ELF-1 (cell line): ENCODE measurements around the gene TSC22D4.

Experiments used
- DNase-seq: peaks from one replicate; pipeline ENCODE4 v3.0.0-alpha.2; 2016; ENCODE audit warnings: low read depth, low spot score

The TSC22D4 gene

DNA sequence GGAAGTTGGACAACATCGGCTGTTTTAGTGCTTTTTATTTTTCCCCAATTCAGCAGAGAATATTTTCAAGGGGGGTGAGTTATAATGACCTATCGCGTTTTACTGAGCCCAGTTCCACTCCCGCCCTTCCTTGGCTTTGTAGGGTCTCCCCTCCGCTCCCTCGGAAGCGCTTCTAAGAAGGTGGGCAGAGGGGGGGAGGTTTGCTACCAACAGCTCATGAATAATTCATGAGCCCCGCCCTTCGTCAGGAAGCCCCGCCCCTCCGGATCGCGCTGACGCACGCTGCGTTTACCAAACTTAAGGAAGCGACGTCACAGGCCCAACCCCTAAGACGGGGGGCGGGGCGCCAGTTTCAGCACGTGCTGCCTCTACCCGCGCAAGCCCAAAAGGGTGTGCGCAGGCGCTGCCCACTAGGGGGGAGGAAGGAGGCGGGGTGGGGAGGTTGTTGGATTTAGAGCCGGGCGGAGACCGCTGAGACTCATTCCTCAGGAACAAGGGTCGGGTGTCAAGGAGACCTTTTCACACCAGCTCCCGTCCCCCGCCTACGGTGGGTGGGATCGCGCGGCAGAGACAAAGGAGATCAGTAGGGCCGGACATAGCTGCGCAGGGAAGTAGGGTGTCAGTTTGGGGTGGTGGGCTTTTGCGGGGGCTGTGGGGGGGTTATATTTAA, 49.9 kb downstream of the TSC22D4 start:
- peak; percentile 100 for DNase-seq

DNA sequence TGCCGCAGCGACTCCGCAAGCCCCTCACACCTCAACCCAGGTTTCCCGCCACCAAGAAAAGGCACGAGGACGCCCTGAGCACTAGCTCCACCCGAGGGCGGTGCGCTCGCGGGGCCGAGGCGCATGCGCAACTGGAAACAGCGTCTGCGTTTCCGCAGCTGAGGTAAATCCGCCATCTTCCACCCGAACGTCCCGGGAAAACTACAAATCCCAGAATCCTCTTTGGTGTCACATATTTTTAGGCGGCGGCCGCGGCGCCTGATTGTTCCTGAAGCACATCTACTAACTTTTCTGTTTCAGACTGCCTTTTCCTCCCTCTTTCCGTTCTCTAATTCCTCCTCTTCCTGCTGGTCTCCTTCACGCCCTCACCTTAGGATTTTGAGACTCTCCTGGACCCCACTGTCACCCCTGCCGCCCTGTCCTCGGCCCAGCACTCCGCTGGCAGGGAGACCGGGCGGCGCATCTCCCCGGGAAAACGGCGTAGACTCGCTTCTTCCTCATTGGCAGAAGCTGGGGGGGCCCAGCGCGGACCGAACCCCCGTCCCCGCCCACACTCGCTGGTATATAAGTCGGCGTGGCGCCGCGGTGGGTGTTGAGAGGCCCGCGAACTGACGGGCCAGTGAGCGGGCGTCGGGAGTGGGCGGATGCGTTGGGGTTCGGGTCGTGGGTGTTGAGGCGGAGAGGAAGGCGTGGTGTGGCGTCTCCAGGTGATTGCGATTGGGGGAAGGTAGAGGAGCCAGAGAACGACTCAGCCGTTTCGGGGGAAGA, 50.6 kb downstream of the TSC22D4 start, which contains the start of gene ZCWPW1:
ZCWPW1 (minus strand) TSS at position 505 of the 768 bp plus-strand sequence. CDS start 8,054 bp downstream, outside the sequence.
- DNase-seq: peak; percentile 97

DNA sequence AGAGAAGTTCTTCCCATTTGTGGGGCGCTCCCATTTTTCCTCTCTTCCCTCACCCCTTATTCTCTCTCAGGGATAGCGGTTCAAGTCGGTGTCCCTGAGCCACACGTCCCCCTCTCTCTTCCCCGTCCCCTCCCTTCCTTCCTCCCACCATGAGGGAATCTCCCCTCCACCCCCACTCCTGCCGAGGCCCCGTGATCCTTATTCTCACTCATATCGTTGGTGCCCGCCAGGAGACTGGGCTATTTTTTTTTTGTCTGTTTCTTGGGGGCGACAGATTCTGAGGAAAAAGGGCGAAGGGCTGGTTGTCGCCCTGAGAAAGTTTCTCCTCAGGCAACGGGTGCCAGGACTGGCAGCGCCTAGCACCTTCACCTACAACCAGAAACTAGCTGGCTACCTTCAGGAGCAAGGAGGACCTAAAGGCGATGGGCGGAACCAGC, 51.2 kb downstream of the TSC22D4 start:
- DNase-seq: no peak

DNA sequence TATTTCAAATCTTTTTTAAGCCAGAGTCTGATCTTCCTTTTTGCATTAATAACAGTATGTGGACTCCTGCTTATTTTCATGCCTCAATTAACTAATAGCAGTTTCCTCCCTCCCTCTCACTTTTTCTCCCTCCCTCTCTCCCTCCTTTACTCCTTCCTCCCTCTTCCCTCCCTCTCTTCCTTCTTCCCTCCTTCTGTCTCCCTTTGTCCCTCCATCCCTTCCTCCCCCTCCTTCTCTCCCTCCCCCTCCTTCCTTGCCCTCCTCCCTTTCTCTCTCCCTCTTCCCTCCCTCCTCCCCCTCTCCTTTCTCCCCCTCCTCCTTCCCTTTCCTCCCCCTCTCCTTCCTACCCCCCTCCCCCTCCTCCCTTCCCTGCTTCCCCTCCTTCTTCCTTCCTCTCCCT, 52.5 kb downstream of the TSC22D4 start:
- DNase-seq: no peak

- no peak for DNase-seq
Measured at GRCh38 chr7:100425347-100425746, 53.7 kb downstream of the TSC22D4 start.

DNA sequence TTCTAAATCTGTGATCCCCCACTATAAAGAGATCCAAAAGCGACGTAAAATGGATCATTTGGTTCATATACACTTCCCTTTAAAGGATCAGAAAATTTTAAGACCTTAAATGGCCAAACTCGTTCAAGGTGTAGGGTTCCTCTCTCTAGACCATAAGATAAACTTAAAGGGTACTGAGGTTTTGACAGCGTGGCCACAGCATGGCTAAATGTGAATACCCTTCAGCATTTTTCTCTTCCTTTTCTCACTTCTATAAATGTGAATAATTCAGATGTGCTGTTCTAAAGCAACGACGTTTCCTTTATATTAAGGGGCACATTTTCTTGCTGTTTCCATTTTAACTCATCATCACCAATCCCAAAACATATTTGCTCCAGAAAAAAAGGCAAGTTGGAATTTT, 55.7 kb downstream of the TSC22D4 start:
- no peak for DNase-seq

DNA sequence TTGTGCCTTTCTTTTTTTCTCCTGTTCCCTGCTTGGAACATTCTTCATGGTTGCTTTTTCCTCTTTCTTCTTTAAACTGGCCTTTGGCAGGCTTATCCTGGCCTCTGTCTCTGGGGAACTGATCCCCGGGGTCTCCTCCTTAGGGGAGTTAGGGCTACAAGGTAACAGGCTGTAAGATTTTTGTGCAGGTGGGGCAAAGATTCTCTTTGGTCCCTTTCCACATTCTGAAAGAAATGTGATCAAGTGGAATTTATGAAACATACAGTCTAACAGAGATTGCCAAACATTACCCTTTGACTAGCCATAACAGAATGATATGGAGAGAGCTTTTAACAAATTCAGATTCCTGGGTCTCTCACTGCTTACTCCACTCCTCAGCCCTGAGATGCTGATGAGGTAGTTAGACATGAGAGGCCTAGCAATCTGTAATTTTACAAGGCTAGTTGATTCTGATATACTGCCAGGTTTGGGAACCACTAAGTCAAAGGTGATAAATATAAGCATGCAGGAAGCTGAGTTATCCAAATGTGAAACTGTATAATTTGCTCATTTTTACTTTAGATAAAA, 59.3 kb downstream of the TSC22D4 start:
- DNase-seq: no peak

GRCh38 chr7:100418930-100419659, 59.9 kb downstream of the TSC22D4 start:
- no peak for DNase-seq
